ENCODE measurements around the gene CHRNA1. TPM values are rescaled to one million over a fixed set of nuclear protein-coding genes. Genes with fewer than 3 reads are reported as not detected.

CHRNA1 gene
- total and polyA plus RNA-seq, 8 donors, result 0.14 to 0.61 (median 0.28) TPM; not detected in 2

DNA sequence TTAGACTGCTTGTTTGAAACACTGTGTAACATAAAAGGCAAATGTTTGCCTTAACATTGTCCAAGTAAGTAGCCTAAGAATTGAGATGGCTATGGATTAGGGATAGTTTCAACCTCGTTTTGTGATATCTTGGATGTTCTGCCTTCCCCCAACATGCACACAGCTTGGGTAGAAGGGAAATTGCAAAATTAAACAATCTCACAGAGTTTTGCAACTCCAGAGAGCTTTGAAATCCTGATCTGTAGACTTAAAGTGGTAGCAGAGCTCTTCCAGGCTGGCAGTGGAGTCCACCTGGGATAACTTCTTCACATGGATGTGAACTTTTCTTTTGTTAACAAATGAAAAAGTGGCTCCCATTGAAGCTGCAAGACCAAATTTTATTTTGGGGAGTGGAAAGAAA lies 59.6 kb downstream of the CHRNA1 start:
- no peak for ATAC-seq
- TF ChIP-seq, protein P1, sequence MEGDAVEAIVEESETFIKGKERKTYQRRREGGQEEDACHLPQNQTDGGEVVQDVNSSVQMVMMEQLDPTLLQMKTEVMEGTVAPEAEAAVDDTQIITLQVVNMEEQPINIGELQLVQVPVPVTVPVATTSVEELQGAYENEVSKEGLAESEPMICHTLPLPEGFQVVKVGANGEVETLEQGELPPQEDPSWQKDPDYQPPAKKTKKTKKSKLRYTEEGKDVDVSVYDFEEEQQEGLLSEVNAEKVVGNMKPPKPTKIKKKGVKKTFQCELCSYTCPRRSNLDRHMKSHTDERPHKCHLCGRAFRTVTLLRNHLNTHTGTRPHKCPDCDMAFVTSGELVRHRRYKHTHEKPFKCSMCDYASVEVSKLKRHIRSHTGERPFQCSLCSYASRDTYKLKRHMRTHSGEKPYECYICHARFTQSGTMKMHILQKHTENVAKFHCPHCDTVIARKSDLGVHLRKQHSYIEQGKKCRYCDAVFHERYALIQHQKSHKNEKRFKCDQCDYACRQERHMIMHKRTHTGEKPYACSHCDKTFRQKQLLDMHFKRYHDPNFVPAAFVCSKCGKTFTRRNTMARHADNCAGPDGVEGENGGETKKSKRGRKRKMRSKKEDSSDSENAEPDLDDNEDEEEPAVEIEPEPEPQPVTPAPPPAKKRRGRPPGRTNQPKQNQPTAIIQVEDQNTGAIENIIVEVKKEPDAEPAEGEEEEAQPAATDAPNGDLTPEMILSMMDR (IDR thresholded peaks at IDR 0.05), result no peak
- H3K36me3 ChIP-seq, result no peaks in the 10 kb centered on the region
- H3K27me3 ChIP-seq, result peaks cover 0 to 14% of the 10 kb centered on the region in 2 donors
- H3K9me3 ChIP-seq, result no peaks in the 10 kb centered on the region
- H3K27ac ChIP-seq, result no peak overlapping the region
- DNase-seq, result no peak
- H3K4me1 ChIP-seq, result no peaks in the 10 kb centered on the region
- intact Hi-C loops (cut with DNase I), result no loop called here
- H3K4me3 ChIP-seq, result no peak overlapping the region

GRCh38 chr2:174704061-174704460 lies 60.2 kb downstream of the CHRNA1 start:
- no peak overlapping the region for H3K4me3 ChIP-seq
- TF ChIP-seq, protein P1 (IDR thresholded peaks at IDR 0.05), result no peak
- ATAC-seq (no peak), DNase-seq (no peak)
- intact Hi-C loops (cut with DNase I), result no loop called here
- H3K27me3 ChIP-seq, result peaks cover 0 to 10% of the 10 kb centered on the region in 2 donors
- no peak overlapping the region for H3K27ac ChIP-seq
- no peaks in the 10 kb centered on the region for H3K9me3 ChIP-seq
- H3K36me3 ChIP-seq, result no peaks in the 10 kb centered on the region
- H3K4me1 ChIP-seq, result no peaks in the 10 kb centered on the region

- Histone ChIP-seq H3K36me3 (no peaks in the 10 kb centered on the region), H3K4me3 (no peak overlapping the region), H3K27ac (no peak overlapping the region), H3K4me1 (no peaks in the 10 kb centered on the region), H3K9me3 (no peaks in the 10 kb centered on the region), H3K27me3 (peaks cover 0 to 10% of the 10 kb centered on the region in 2 donors)
- intact Hi-C loops (cut with DNase I), result no loop called here
- DNase-seq (no peak), ATAC-seq (no peak)
- TF ChIP-seq, protein P1 (IDR thresholded peaks at IDR 0.05), result no peak
Observed at GRCh38 chr2:174703430-174703829, 60.8 kb downstream of the CHRNA1 start.

DNA sequence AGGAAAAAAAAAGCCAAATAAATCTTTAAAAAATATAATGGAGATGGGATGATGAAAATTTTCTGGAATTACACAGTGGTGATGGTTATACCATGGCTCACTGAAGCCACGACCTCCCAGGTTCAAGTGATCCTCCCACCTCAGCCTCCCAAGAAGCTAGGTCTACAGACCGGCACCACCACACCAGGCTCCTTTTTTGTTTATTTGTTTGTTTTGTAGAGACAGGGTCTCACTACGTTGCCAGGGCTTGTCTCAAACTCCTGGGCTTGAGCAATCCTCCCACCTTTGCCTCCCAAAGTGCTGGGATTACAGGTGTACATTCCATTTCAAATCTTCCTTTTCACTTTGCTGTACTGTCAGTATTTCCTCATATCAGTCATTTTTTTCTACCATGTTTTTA lies 61.7 kb downstream of the CHRNA1 start:
- H3K4me1 ChIP-seq, result no peaks in the 10 kb centered on the region
- H3K27me3 ChIP-seq, result peaks cover 0 to 6% of the 10 kb centered on the region in 2 donors
- H3K9me3 ChIP-seq, result no peaks in the 10 kb centered on the region
- no peak overlapping the region for H3K4me3 ChIP-seq
- DNase-seq, result no peak
- H3K36me3 ChIP-seq, result no peaks in the 10 kb centered on the region
- ATAC-seq, result no peak
- TF ChIP-seq, protein P1 (IDR thresholded peaks at IDR 0.05), result no peak
- intact Hi-C loops (cut with DNase I), result no loop called here
- H3K27ac ChIP-seq, result no peak overlapping the region

- peak in 2 of 4 donors; percentile 53 to 69 for DNase-seq
- no peaks in the 10 kb centered on the region for H3K36me3 ChIP-seq
- no peak overlapping the region for H3K27ac ChIP-seq
- no peaks in the 10 kb centered on the region for H3K4me1 ChIP-seq
- H3K4me3 ChIP-seq, result no peak overlapping the region
- ATAC-seq, result peak; percentile 90
- no peaks in the 10 kb centered on the region for H3K9me3 ChIP-seq
- TF ChIP-seq, protein P1 (IDR thresholded peaks at IDR 0.05), result peak; percentile 67 to 73
- intact Hi-C loops (cut with DNase I), result no loop called here
- H3K27me3 ChIP-seq, result no peaks in the 10 kb centered on the region
Observed at GRCh38 chr2:174699993-174700766, 64.1 kb downstream of the CHRNA1 start.

Other genes starting within 250 kb of the CHRNA1 start
- gene WIPF1, start 166.7 kb downstream of the CHRNA1 start, total RNA-seq, result 100 to 1,000 TPM in 1 of 2 donors, 10 to 100 TPM in 1; 47.5 to 117 TPM
- gene WIPF1, start 166.7 kb downstream of the CHRNA1 start, polyA plus RNA-seq (ENCODE audit: insufficient read length in 6 of 6), result 10 to 100 TPM; 30.7 to 34.6 (median 32.5) TPM
- gene CHN1, start 240.9 kb upstream of the CHRNA1 start, total RNA-seq, result 10 to 100 TPM; 27.4 to 38.9 TPM
- gene CHN1, start 240.9 kb upstream of the CHRNA1 start, polyA plus RNA-seq (ENCODE audit: insufficient read length in 6 of 6), result 100 to 1,000 TPM in 4 of 6 donors, 10 to 100 TPM in 2; 97.5 to 170 (median 108) TPM

Data from left lung (tissue), 10 donors.